Activated B cell treated with CpG ODN at 0.5 μM for 24 hours (primary cell): Measurements from ENCODE around the gene TFB1M. TPM values are rescaled to one million over a fixed set of nuclear protein-coding genes. Genes with fewer than 3 reads are reported as not detected.
A peak's percentile ranks its signal among the peaks of the same experiment; 100 is the strongest.
"Not testable (repeated sequence)": the region's sequence is repeated elsewhere in the genome, so short reads cannot be mapped to it uniquely, and the experiment has no call there.

Source experiments
- ATAC-seq: fragments of 200-7000 bp; cut with Tn5 transposase; one replicate; pipeline ENCODE4 v1.10.0; 2021; ENCODE audit warnings: low read depth, mild to moderate bottlenecking, moderate library complexity
- CTCF ChIA-PET: fragments of 350-600 bp; sonication (Branson Sonifier 250); formaldehyde crosslinking; loops from one replicate; lab custom pipeline; 2021; ENCODE audit warnings: antibody characterized with exemption; lab: Charles Lee
- POLR2A ChIA-PET: fragments of 350-600 bp; sonication (Branson Sonifier 250); formaldehyde crosslinking; loops from one replicate; lab custom pipeline; 2021; ENCODE audit warnings: antibody characterized with exemption; lab: Charles Lee
- DNase-seq: peaks from one replicate; pipeline ENCODE4 v3.0.0; 2022
- H3K27ac Mint-ChIP-seq: one replicate; pipeline ENCODE4 v1.8.0; 2020; ENCODE audit warnings: mixed read lengths
- H3K27me3 Mint-ChIP-seq: one replicate; pipeline ENCODE4 v1.8.0; 2021; ENCODE audit warnings: mixed read lengths
- H3K36me3 Mint-ChIP-seq: one replicate; pipeline ENCODE4 v1.8.0; 2021; ENCODE audit warnings: low read depth, mixed read lengths
- H3K4me1 Mint-ChIP-seq: one replicate; pipeline ENCODE4 v1.8.0; 2021; ENCODE audit warnings: mixed read lengths
- H3K4me3 Mint-ChIP-seq: one replicate; pipeline ENCODE4 v1.8.0; 2020; ENCODE audit warnings: mild to moderate bottlenecking, mixed read lengths
- H3K9me3 Mint-ChIP-seq: one replicate; pipeline ENCODE4 v1.8.0; 2020; ENCODE audit warnings: mixed read lengths
- CTCF ChIP-seq: fragments of 200-600 bp; IDR thresholded peaks from one replicate; pipeline ENCODE4 v1.8.0; 2022; ENCODE audit warnings: antibody characterized with exemption, mild to moderate bottlenecking
- intact Hi-C: fragments of 100-400 bp; cut with micrococcal nuclease; formaldehyde crosslinking; loops from one replicate; pipeline ENCODE4 v1.15.1; 2024
- total RNA-seq: library from RNA; stranded (reverse); gene quantifications from 2 replicates; pipeline ENCODE4 v1.2.3, GENCODE V29; 2022

Gene TFB1M
- total RNA-seq, 1 donor from 2014 or later, result 41.5 TPM

GRCh38 chr6:155344341-155345006, 30.2 kb upstream of the TFB1M start:
- no peak for TF ChIP-seq CTCF
- ChIA-PET CTCF (no interaction called here), POLR2A (no interaction called here)
- peaks cover 33% of the 10 kb centered on the region for H3K9me3 Mint-ChIP-seq
- H3K36me3 Mint-ChIP-seq, result peaks cover 10% of the 10 kb centered on the region
- DNase-seq (no peak), ATAC-seq (no peak)
- peaks cover 14% of the 10 kb centered on the region for H3K4me1 Mint-ChIP-seq
- H3K27ac Mint-ChIP-seq, result no peak overlapping the region
- intact Hi-C loops, result loop anchor here (5.0 kb wide), 1 partner anchor 73 kb away; no protein-coding TSS in a partner anchor
- H3K27me3 Mint-ChIP-seq, result no peaks in the 10 kb centered on the region
- no peak overlapping the region for H3K4me3 Mint-ChIP-seq

GRCh38 chr6:155341130-155341828, 27.0 kb upstream of the TFB1M start:
- Mint-ChIP-seq H3K27ac (peak overlapping the region; percentile 51), H3K27me3 (no peaks in the 10 kb centered on the region), H3K36me3 (peaks cover 4% of the 10 kb centered on the region), H3K9me3 (peaks cover 26% of the 10 kb centered on the region), H3K4me1 (peaks cover 28% of the 10 kb centered on the region), H3K4me3 (peak overlapping the region; percentile 8)
- CTCF ChIA-PET, result interaction anchor here (0.7 kb wide), 1 partner anchor 1100 kb away, joined by 3 read pairs; no protein-coding TSS in a partner anchor
- DNase-seq, result no peak
- POLR2A ChIA-PET, result interaction anchor here (0.7 to 1.0 kb wide), 2 partner anchors 27 to 77 kb away, joined by 3 read pairs; partner anchors contain the start of gene TFB1M
- TF ChIP-seq CTCF, result no peak
- intact Hi-C loops, result loop anchor here (5.0 kb wide), 1 partner anchor 76 kb away; no protein-coding TSS in a partner anchor
- ATAC-seq, result peak; percentile 34

DNA sequence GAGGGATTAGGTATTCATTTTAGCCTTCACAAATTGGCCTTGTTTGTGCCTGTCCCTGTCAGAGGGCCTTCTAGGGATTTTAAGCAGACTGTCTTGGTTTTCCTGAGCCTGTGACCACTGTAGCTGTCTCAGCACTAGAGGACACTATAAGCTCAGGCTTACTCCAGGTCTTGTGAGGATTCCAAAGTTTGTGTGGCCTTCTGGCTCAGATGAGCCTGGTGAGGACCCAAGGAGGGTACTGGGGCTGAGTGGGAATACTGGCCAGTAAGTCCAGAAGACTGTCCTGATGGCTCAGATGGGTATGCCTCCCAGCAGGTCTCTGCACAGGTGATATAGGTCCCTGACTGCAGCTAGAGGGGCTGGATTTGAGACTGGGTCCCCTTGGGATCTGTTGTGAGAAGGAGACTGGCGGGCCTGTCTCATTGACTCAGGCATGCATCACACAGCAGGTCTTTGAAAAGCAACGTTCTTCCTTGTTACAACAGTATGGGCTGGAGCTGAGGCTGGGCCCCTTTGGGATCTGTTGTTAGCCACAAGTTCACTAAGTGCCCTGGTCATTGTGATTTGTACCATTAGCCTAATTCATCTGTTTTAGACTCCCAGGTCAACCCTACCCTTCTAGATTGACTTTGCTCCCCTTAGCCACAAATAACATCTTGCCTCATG, 26.3 kb upstream of the TFB1M start:
- ChIA-PET POLR2A (interaction anchor here (0.7 to 1.0 kb wide), 2 partner anchors 26 to 77 kb away, joined by 3 read pairs; partner anchors contain the start of gene TFB1M), CTCF (interaction anchor here (0.7 to 1.5 kb wide), 2 partner anchors 20 to 1101 kb away, joined by 3 read pairs; no protein-coding TSS in a partner anchor)
- Mint-ChIP-seq H3K36me3 (peaks cover 4% of the 10 kb centered on the region), H3K27ac (peak overlapping the region; percentile 26), H3K4me1 (peaks cover 28% of the 10 kb centered on the region), H3K27me3 (no peaks in the 10 kb centered on the region), H3K4me3 (no peak overlapping the region), H3K9me3 (peaks cover 27% of the 10 kb centered on the region)
- DNase-seq, result no peak
- no peak for ATAC-seq
- no peak for TF ChIP-seq CTCF
- intact Hi-C loops, result loop anchor here (5.0 kb wide), 1 partner anchor 77 kb away; no protein-coding TSS in a partner anchor

GRCh38 chr6:155339929-155340328, 25.6 kb upstream of the TFB1M start:
- Mint-ChIP-seq H3K4me1 (peaks cover 28% of the 10 kb centered on the region), H3K4me3 (peak overlapping the region; percentile 13), H3K9me3 (peaks cover 21% of the 10 kb centered on the region)
- not testable (repeated sequence) for H3K27ac Mint-ChIP-seq, H3K27me3 Mint-ChIP-seq, H3K36me3 Mint-ChIP-seq, ATAC-seq, DNase-seq
- ChIA-PET POLR2A (interaction anchor here (1.1 kb wide), 1 partner anchor 79 kb away, joined by 5 read pairs; no protein-coding TSS in a partner anchor), CTCF (interaction anchor here (1.5 kb wide), 1 partner anchor 19 kb away, joined by 3 read pairs; no protein-coding TSS in a partner anchor)
- intact Hi-C loops, result loop anchor here (5.0 kb wide), 1 partner anchor 77 kb away; no protein-coding TSS in a partner anchor

DNA sequence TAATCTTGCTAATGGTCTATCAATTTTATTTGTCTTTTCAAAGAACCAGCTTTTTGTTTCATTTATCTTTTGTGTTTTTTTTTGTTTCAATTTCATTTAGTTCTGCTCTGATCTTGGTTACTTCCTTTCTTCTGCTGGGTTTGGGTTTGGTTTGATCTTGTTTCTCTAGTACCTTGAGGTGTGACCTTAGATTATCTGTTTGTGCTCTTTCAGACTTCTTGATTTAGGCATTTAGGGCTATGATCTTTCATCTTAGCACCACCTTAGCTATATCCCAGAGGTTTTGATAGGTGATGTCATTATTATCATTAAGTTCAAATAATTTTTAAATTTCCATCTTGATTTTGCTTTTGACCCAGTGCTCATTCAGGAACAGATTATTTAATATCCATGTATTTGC, 24.0 kb upstream of the TFB1M start:
- H3K36me3 Mint-ChIP-seq, H3K27me3 Mint-ChIP-seq, POLR2A ChIA-PET, intact Hi-C loops, ATAC-seq, DNase-seq, H3K4me3 Mint-ChIP-seq: not testable (repeated sequence)
- CTCF ChIA-PET, result interaction anchor here (1.1 to 1.8 kb wide), 2 partner anchors 8 to 10 kb away, joined by 3 to 6 read pairs; no protein-coding TSS in a partner anchor
- Mint-ChIP-seq H3K9me3 (peaks cover 17% of the 10 kb centered on the region), H3K4me1 (peaks cover 41% of the 10 kb centered on the region), H3K27ac (peak overlapping the region; percentile 0)
